GM21390 (cell line): ENCODE results near the gene PLEKHM1.
A peak's percentile ranks its signal among the peaks of the same experiment; 100 is the strongest.
"Not testable (repeated sequence)": the region's sequence is repeated elsewhere in the genome, so short reads cannot be mapped to it uniquely, and the experiment has no call there.

Source experiments
- ATAC-seq: cut with Tn5 transposase; IDR thresholded peaks from one replicate; pipeline ENCODE4 v1.9.1; 2021; ENCODE audit not compliant: unreplicated experiment

PLEKHM1 gene

DNA sequence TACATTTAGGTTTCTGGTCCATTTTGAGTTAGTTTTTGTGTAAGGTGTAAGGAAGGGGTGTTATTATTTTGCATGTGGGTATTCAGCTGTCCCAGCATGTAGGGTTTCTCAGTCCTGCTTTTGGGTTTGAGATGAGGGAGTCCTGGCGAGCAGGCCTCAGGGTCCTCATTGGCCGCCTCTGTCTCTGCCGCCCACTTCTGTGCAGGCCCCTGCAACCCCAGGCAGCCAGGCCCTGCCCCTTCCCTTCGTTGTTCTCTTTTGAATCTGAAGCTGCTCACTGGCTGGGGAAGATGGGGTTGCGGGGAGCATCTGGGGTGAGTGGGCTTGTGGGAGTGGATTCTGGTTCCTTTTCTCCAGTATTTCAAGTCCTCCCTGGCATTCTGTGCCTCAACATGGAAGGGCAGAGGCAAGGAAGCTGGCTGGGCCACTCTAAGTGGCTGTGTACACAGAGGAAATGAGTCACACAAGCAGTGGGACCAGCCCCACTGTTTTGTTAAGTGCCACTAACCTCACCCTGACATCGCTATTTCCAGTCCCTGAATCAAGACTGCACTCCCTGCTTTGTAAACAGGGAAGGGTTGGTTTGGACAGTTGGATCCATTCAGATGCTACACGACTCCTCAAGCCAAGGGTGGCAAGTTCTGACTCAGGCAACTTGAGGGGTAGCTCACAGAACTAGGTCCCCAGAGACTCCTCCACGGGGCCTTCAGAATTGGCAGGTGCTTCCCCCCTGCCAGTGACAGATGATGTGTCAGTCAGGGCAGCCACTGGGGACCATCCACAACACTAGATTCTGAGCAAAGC, 28.8 kb downstream of the PLEKHM1 start:
- peak; percentile 86 for ATAC-seq

DNA sequence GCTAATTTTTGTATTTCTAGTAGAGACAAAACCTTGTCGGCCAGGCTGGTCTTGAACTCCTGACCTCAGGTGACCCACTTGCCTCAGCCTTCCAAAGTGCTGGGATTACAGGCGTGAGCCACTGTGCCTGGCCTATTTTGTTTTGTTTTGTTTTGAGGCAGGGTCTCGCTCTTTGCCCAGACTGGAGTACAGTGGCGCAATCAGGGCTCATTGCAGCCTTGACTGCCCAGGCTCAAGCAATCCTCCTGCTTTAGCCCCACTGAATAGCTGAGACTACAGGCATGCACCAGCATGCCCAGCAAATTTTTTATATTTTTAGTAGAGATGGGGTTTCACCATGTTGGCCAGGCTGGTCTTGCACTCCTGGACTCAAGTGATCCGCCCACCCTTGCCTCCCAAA, 30.1 kb downstream of the PLEKHM1 start:
- ATAC-seq = not testable (repeated sequence)

DNA sequence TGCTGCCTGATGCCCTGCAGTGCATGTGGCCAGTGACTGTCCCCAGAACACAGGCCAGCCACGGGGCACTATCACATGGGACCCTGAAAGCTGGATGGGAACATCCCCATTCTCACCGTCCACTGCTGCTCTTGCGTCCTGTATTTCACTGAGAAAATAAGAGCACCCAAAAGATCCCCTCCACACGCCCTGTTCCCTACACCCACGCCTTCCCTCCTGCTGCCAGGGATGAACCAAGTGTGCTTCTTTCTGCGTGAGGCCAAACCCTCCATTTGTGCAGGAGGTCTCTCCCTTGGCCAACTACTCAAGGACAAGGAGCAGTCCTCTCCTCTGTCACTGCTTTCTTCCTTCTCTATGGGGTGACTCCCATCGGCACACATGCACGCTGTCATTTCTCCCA, 36.2 kb downstream of the PLEKHM1 start:
- not testable (repeated sequence) for ATAC-seq

DNA sequence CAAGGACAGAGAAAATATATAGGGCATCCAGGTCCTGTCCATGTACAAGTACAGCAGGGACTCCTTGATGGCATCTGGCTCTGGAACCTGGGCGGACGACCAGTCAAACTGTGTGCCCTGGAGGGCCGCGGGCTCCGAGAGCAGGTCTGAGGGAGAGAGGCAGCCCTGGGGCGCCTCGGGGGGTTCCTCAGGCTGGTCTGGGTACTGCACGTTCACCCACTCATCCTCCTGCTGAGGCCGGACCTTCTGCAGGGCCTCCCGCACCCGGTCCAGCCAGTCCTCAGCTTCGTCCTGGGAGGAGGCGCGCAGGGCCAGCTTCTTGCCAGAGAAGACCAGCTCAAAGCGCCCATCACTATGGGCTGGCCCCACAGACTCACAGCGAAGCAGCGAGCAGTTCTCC, 36.8 kb downstream of the PLEKHM1 start:
- not testable (repeated sequence) for ATAC-seq

DNA sequence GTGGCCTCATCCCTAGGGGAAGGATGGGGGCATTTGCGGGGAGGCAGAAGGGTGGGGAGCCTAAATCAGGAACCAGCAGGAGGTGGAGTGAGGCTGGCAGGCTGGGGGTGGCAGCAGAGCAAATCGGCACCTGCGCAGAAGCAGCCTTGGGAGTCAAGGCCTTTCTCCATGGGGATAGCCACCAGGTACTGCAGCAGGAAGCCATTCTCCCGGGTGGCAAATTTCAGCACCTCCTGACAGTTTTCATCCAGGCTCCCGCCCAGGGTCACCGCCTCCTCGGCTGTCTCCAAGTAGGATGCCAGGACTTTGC, 37.3 kb downstream of the PLEKHM1 start:
- not testable (repeated sequence) for ATAC-seq

DNA sequence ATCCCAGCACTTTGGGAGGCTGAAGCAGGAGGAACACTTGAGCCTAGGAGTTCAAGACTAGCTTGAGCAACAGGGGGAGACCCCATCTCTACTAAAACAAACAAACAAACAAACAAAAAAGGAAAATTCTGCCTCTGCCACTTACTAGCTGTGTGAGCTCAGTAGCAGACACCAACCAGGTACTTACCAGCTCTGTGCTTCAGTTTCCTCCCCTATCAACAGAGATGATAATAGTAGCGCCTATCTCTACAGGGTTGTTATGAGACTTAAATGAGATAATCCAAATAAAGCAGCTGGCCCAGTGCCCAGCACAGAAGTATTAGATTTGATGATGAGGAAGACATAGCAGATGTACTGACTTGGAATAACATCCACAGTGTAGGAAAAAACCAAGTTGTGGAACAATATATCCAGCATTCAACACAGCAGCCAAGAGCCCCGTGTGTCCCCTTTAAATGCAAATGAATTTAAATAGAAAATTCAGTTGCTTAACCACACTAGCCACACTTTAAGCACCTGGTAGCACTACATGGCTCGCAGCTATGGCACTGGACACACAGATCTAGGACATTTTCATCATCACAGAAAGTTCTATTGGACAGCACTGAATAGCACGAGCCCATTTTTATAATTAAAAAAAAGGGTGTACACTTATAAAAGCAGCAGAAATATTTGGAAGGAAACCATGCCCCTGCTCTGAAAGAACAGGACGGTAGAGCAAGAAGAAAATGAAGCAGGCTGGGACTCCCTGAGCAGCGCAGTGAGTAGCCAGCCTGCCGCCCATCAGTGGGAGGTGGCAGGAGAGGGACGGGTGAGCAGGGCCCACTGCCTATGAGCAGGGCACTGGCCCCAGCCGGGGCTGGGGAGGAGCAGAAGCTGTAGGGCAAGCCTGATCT, 37.9 kb downstream of the PLEKHM1 start:
- not testable (repeated sequence) for ATAC-seq

DNA sequence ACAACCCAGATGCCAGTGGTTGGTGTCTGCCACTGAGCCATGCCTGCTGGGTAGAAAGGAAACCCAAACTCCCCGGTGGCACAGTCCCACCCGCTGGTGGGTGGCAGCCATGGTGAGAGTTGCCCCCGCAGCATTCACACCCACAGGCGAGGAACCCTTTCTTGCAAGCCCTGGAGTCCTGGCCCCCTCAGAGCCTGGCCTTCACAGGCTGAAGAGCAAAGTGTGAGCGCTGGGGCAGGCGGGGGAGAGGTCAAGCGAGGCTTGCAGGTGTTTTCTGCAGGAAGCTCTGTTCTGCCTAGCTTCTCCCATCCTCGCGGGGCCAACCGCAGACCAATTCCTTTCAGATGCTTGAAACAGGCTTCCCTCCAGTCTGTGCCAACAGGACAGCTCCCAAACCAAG, 38.9 kb downstream of the PLEKHM1 start:
- not testable (repeated sequence) for ATAC-seq

DNA sequence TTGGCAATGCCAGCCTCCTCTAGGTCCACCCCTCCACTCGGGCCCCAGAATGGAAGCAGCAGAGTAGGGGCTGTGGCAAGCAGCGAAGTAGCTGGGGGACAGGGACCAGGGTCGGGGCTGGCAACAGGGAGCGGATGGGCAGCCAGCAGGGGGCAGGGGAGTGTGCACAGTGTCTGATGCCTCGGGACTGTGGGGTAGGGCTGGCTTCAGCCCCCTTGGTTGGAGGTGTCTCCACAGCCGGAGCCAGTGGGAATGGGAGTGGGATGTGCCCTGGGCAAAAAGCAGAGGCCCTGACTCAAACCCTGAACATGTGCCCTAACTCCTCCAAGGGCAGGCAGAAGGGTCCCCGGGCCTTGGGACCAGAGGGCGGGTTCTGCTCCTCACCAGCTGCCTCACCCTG, 39.4 kb downstream of the PLEKHM1 start:
- ATAC-seq = no peak

DNA sequence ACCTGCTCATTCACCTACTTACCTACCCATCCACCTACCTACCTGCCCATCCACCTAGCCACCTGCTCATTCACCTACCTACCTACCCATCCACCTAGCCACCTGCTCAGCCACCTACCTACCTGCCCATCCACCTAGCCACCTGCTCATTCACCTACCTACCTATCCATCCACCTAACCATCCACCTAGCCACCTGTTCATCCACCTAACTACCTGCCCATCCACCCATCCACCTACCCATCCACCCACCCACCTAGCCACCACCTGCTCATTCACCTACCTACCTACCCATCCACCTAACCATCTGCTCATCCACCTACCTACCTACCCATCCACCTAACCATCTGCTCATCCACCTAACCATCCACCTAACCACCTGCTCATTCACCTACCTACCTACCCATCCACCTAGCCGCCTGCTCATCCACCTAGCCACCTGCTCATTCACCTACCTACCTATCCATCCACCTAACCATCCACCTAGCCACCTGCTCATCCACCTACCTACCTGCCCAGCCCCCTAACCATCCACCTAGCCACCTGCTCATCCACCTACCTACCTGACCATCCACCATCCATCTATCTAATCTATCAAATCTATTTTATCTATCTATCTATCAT, 40.7 kb downstream of the PLEKHM1 start:
- not testable (repeated sequence) for ATAC-seq

DNA sequence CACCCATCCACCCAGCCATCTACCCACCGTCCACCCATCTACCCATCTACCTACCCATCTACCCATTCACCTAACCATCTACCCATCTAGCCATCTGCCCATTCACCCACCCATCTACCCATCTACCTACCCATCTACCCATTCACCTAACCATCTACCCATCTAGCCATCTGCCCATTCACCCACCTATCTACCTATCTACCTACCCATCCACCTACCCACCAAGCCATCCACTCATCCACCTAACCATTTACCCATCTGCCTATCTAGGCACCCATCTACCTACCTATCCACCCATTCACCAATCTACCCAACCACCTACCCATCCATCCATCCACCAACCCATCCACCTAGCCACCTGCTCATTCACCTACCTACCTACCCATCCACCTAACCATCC, 41.3 kb downstream of the PLEKHM1 start:
- ATAC-seq = not testable (repeated sequence)

DNA sequence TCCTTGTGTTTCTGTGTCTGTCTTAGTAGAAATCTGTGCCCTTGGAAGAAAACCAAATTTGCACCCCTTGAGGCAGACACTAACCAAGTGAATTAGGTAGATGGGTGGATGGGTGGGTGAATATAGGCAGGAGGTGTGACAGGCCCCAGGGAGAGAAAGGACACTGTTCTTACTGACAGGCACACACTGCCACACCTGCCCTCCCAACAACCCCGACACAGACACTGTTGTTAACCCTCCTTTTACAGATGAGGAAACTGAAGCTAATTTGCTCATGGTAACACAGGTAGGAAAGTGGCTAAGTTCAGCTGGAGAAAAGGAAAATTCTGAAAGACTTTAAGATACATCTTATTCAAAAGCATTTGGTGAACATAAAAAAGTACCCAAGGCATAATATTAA, 42.0 kb downstream of the PLEKHM1 start:
- ATAC-seq = not testable (repeated sequence)

DNA sequence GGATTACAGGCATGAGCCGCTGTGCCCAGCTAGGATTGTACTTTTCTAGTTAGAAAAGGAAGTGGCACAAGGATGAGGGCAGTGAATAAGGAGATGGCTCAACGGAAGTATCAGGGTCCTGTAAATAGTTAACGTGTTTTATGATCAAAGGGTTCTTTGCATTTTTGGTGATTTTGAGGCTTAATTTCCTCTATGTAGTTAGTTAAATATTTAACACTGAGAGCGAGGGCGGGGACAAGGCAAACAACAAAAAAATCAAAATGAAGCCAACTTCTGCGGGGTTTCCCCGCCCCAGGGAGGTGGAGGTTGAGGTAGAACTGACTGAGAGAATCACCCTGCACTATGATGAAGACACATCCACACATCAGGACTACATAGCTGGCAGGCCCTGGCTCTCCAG, 42.5 kb downstream of the PLEKHM1 start:
- not testable (repeated sequence) for ATAC-seq

DNA sequence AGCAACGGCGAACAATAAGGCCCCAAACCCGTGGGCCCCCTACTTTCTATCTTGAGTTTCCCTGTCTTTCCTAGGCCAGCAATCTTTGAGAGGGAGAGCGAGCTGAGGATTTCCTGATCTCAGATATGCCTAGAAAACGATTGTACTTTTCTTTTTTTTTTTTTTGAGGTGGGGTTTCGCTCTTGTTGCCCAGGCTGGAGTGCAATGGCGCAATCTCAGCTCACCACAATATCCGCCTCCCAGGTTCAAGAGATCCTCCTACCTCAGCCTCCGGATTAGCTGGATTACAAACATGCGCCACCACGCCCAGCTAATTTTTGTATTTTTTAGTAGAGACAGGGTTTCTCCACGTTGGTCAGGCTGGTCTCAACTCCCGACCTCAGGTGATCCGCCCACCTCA, 42.9 kb downstream of the PLEKHM1 start:
- ATAC-seq = not testable (repeated sequence)

DNA sequence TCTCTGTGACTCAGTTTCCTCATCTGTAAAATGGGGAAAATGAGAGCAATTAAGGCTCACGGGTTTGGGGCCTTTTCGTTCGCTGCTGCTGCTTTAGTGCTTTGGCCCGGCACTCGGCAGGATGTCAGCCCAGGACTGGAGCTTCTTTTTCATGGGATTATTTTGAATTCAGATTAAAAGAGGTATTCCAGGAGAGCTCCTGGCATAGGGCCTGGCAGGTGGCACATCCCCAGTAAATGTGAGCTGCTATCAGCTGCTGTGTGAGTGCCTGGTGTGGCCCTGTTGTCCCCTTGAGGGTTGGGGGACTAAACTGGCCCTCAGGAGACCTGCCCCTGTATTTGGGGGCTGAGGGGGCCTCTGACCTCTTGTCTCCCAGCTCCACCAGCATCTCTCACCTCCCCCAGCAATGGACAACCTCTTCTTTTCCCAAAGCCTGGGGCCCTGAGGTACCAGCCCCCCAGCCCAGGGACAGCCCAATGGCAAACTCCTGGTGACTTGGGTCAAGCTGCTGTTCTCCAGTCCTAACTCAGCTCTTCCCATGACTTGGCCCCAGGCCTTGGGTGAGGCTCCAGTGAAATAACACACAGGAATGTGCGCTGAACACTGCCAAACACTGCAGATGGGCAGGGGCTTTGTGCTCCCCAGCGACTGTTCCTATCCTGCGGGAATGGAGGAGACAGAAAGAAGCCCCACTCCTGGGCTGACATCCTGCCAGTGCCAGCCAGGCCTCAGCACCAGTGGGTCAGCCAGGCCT, 43.5 kb downstream of the PLEKHM1 start:
- ATAC-seq = not testable (repeated sequence)

DNA sequence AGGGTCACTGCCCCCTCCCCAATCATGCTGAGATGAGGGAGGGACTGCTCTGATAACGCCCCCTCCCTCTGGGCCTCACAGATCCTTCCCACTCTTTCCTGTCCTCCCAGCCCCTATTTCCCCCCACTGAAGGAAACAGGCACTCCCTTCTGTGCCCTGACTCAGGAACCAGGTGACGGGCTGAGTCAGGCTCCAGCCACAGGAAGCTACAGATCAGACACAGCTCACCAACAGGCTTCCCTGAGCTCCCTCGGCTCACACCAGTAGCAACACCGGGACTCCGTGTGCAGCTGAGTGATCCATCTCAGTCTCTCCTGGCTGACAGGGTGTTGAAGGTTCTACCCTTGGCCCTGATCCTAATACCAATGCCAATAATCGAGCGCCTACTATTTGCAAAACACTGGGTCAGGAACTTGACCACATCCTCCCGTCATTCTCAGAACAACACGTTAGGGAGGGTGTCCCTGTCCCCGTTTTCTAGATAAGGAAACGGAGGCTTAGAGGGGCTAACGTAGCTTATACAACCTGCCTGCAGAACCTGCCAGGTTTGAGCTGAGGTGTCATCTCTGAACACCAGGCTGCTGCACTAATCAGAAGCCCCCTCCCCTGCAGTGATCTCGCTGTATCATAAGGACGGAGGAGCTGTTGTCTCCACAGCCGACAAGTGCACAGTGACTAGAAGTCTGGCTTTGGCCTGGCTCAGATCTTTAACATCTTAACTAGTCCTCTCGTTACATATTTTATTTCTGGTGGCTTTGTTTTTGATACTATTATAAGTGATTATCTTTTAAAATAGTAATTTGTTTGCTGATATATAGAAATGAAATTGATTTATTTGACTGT, 44.4 kb downstream of the PLEKHM1 start:
- not testable (repeated sequence) for ATAC-seq

DNA sequence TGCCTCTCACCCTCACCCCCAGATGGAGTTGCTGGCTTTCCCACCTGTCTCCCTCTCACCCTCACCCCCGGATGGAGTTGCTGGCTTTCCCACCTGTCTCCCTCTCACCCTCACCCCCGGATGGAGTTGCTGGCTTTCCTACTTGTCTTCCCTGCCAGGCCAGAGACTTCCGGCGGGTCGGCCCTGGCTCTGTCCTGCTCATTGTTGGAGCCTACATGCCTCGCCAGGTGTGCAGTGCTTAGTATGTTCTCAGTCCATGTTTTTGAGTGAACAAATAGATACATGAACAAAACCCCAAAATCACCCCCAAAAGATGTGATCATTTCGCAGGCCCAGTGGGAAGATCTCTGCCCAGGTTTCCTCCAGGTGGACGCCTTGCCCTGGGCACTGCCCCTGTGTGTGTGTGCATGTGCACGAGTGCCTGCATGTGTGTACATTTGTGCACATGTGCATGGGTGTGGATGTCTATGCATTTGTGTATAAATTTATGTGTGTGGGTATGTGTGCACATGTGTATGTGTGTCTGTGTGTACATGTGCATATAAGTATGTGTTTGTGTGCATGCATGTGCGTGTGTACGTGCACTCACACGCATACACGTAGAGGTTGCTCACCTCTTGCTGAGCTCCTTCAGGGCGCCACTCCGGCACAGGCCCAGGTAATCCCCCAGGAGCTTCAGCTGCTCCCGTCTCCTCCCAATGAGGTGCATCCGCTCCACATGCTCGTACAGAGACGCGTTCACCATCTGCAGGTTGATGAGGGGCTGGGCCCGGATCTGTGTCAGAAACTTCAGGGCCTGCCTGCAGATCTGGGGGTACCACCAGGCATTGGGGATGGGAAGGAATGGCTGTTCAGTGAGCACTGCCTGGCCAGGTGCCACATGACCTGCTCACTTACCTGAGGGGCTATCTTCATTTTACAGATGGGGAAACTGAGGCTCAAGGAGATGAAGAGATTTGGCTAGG, 45.4 kb downstream of the PLEKHM1 start:
- not testable (repeated sequence) for ATAC-seq

DNA sequence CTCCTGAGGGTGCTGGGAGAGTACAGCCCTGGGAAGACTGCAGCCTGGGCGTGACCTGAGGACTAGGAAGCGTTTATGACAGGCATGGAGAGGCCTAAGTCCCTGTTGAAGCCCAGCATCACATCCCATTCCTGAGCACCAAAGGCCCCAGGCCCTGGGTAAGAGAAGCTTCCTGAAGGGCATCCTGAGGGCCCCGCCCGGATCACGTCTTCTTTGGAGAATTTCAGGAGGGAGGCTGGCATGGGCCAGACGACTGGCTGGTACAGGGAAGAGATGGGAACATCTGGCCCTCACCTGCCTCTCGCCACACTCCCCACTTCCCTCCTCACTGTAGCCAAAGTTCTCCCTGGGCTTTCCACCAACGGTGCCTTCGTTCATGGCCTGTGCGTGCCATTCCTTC, 46.2 kb downstream of the PLEKHM1 start:
- ATAC-seq = not testable (repeated sequence)

DNA sequence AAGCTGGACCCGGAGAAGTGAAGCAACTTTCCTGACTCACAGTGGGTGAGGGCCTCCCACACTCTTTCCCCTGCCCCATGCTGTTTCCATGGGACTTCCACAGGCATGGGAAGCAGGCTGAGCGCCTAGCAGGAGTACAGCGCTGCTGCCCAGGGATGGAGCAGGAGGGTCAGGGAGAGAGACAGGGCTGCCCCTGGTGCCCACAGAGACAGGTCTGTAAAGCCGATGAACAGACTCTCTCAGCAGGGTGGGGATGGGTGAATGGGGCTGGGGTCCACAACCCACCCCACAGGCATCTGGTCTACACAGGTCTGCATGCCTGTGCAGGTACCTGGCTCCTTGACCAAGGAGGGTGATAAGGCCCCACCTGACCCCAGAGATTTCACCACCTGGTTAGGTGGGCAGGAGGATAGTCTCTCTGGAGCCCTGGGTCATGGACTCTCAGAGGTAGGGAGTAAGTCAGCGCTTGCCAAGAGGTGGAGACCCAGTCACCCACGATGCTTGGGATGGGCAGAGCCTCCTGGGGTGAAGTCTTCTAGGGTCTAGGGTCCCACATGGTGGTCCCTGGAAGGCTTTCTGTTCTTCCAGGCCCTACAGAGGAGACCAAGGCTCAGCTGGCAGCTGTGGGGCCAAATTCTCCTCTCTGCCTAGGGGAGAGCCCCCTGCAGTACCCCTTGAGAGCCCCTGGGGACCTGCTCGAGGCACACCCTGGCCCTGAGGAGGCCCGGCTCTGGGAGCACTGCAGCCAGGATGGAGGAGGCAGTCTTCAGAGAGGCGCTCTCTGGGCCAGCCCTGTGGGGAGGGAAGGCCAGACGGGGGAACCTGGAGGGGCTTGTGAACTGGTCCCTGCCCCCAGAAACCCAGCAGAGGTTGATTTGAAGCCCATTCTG, 46.9 kb downstream of the PLEKHM1 start:
- ATAC-seq = not testable (repeated sequence)
